ENCODE measurements around the gene ZBTB39. TPM values are rescaled to one million over a fixed set of nuclear protein-coding genes. Genes with fewer than 3 reads are reported as not detected.

The ZBTB39 gene
- total RNA-seq, 2 experiments from 2014 or later, result 7.7 to 8.2 TPM

DNA sequence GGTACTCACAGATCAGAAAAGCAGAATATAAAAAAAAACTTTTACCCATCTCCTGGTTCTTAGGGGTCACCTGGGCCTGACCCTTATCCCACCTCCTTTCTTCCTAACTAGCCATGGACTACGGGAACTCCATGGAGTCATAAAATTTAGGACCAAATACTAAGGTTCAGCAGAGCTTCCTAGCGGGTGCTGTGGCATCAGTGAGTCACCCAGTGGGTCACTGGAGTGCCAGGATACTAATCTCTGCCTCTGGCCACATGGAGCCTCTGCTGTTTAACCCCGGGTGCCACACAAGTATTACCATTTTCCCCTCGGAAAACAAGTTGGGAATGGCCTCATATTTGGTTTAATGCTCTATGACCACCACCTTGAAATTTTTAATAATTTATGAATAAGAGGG lies 6.9 kb downstream of the ZBTB39 start:
- Mint-ChIP-seq H3K36me3 (ENCODE audit: low read depth) (peaks cover 46% of the 10 kb centered on the region), H3K9me3 (ENCODE audit: insufficient read depth) (no peaks in the 10 kb centered on the region), H3K27ac (peak overlapping the region; percentile 75), H3K27me3 (ENCODE audit: low read depth) (no peaks in the 10 kb centered on the region), H3K4me3 (no peak overlapping the region), H3K4me1 (ENCODE audit: low read depth) (peaks cover 39% of the 10 kb centered on the region)
- CTCF ChIA-PET, result interaction anchor here (0.8 to 11.2 kb wide), 10 partner anchors 9 to 311 kb away, joined by 3 to 213 read pairs (median 4); partner anchors contain the start of genes HSD17B6, PRIM1, PTGES3 and STAT6
- POLR2A ChIA-PET, result interaction anchor here (1.1 to 1.5 kb wide), 2 partner anchors 113 to 274 kb away, joined by 3 read pairs; partner anchors contain the start of gene NACA
- ATAC-seq (no peak), DNase-seq (no peak)

DNA sequence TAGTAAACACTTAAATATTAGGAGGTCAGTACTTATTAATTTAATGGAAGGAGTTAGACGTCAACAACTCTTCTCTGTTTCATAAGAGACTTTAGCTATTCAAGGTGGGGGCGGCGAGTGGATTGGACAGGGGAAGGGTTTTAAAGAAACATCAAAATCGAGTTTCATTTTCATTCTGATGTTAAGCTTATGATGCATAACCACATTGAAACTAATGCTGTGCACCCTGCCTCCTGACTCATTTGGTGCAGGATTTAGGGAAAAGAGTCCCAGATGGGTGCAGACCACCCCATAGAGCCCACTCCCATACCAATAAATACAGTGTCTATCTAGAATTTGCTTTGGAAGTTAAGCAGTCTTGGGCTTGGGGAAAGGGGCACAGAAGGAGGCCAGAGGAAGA lies 7.4 kb downstream of the ZBTB39 start:
- ATAC-seq, result peak; percentile 63
- H3K4me3 Mint-ChIP-seq, result no peak overlapping the region
- peak; percentile 59 for DNase-seq
- no peaks in the 10 kb centered on the region for H3K27me3 Mint-ChIP-seq (ENCODE audit: low read depth)
- no peaks in the 10 kb centered on the region for H3K9me3 Mint-ChIP-seq (ENCODE audit: insufficient read depth)
- peaks cover 41% of the 10 kb centered on the region for H3K36me3 Mint-ChIP-seq (ENCODE audit: low read depth)
- peak overlapping the region; percentile 75 for H3K27ac Mint-ChIP-seq
- ChIA-PET CTCF (interaction anchor here (0.8 to 11.2 kb wide), 9 partner anchors 10 to 310 kb away, joined by 3 to 213 read pairs (median 5); partner anchors contain the start of genes HSD17B6, PRIM1, PTGES3 and STAT6), POLR2A (interaction anchor here (1.1 to 1.5 kb wide), 2 partner anchors 113 to 274 kb away, joined by 3 read pairs; partner anchors contain the start of gene NACA)
- peaks cover 36% of the 10 kb centered on the region for H3K4me1 Mint-ChIP-seq (ENCODE audit: low read depth)

DNA sequence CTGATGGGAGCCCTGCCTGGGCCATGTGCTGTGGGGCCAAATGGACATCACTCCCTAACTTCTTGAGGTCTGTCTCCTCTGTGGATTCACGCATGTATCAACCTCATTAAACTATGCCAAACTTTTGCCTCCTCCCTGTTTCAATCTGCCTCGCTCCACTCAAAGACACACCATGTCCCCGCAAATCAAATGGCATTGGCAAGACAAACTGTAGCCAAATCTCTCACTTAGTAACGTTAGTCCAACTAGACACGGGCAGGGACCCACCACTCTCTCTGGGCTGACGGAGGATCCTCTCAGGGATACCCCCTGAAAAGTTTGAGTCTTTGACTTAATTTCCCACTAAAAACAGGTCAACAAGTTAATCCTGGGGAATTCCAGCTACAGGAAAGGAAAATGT lies 8.0 kb downstream of the ZBTB39 start:
- no peaks in the 10 kb centered on the region for H3K27me3 Mint-ChIP-seq (ENCODE audit: low read depth)
- H3K4me3 Mint-ChIP-seq, result no peak overlapping the region

GRCh38 chr12:56996793-56997545 lies 9.4 kb downstream of the ZBTB39 start:
- CTCF ChIA-PET, result interaction anchor here (0.7 to 1.9 kb wide), 5 partner anchors 8 to 186 kb away, joined by 3 to 9 read pairs (median 5); partner anchors contain the start of gene ZBTB39
- Mint-ChIP-seq H3K9me3 (ENCODE audit: insufficient read depth) (no peaks in the 10 kb centered on the region), H3K36me3 (ENCODE audit: low read depth) (peaks cover 22% of the 10 kb centered on the region), H3K4me3 (no peak overlapping the region), H3K27me3 (ENCODE audit: low read depth) (no peaks in the 10 kb centered on the region), H3K27ac (no peak overlapping the region), H3K4me1 (ENCODE audit: low read depth) (peaks cover 34% of the 10 kb centered on the region)
- POLR2A ChIA-PET, result interaction anchor here (1.2 kb wide), 1 partner anchor 115 kb away, joined by 3 read pairs; no protein-coding TSS in a partner anchor
- DNase-seq, result no peak
- ATAC-seq, result no peak

More for the DNA sequence above, 8.0 kb downstream of the ZBTB39 start:
- H3K36me3 Mint-ChIP-seq (ENCODE audit: low read depth), result peaks cover 35% of the 10 kb centered on the region
- DNase-seq (no peak), ATAC-seq (no peak)
- ChIA-PET CTCF (interaction anchor here (0.9 to 11.2 kb wide), 7 partner anchors 10 to 243 kb away, joined by 3 to 213 read pairs (median 8); partner anchors contain the start of genes HSD17B6, PRIM1 and STAT6), POLR2A (interaction anchor here (1.1 to 1.5 kb wide), 2 partner anchors 114 to 273 kb away, joined by 3 read pairs; partner anchors contain the start of gene NACA)
- no peaks in the 10 kb centered on the region for H3K9me3 Mint-ChIP-seq (ENCODE audit: insufficient read depth)
- peaks cover 36% of the 10 kb centered on the region for H3K4me1 Mint-ChIP-seq (ENCODE audit: low read depth)
- no peak overlapping the region for H3K27ac Mint-ChIP-seq

GRCh38 chr12:56995930-56996496 lies 10.3 kb downstream of the ZBTB39 start:
- no peaks in the 10 kb centered on the region for H3K9me3 Mint-ChIP-seq (ENCODE audit: insufficient read depth)
- H3K27ac Mint-ChIP-seq, result no peak overlapping the region
- H3K4me1 Mint-ChIP-seq (ENCODE audit: low read depth), result peaks cover 37% of the 10 kb centered on the region
- no peak overlapping the region for H3K4me3 Mint-ChIP-seq
- H3K27me3 Mint-ChIP-seq (ENCODE audit: low read depth), result no peaks in the 10 kb centered on the region
- POLR2A ChIA-PET, result no interaction called here
- H3K36me3 Mint-ChIP-seq (ENCODE audit: low read depth), result peaks cover 15% of the 10 kb centered on the region
- ATAC-seq (no peak), DNase-seq (no peak)
- CTCF ChIA-PET, result interaction anchor here (0.8 to 1.9 kb wide), 4 partner anchors 8 to 187 kb away, joined by 4 to 9 read pairs (median 7); partner anchors contain the start of gene ZBTB39

DNA sequence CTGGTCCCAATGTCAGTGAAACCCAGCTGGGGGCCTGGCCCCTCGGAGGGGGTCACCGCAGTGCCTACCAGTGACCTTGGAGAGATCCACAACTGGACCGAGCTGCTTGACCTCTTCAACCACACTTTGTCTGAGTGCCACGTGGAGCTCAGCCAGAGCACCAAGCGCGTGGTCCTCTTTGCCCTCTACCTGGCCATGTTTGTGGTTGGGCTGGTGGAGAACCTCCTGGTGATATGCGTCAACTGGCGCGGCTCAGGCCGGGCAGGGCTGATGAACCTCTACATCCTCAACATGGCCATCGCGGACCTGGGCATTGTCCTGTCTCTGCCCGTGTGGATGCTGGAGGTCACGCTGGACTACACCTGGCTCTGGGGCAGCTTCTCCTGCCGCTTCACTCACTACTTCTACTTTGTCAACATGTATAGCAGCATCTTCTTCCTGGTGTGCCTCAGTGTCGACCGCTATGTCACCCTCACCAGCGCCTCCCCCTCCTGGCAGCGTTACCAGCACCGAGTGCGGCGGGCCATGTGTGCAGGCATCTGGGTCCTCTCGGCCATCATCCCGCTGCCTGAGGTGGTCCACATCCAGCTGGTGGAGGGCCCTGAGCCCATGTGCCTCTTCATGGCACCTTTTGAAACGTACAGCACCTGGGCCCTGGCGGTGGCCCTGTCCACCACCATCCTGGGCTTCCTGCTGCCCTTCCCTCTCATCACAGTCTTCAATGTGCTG lies 11.0 kb downstream of the ZBTB39 start:
- peaks cover 15% of the 10 kb centered on the region for H3K36me3 Mint-ChIP-seq (ENCODE audit: low read depth)
- DNase-seq, result no peak
- H3K4me3 Mint-ChIP-seq, result no peak overlapping the region
- ATAC-seq, result no peak
- no peak overlapping the region for H3K27ac Mint-ChIP-seq
- no peaks in the 10 kb centered on the region for H3K27me3 Mint-ChIP-seq (ENCODE audit: low read depth)
- H3K4me1 Mint-ChIP-seq (ENCODE audit: low read depth), result peaks cover 32% of the 10 kb centered on the region
- ChIA-PET CTCF (interaction anchor here (1.7 kb wide), 1 partner anchor 11 kb away, joined by 9 read pairs; the partner anchor contains the start of gene ZBTB39), POLR2A (no interaction called here)
- no peaks in the 10 kb centered on the region for H3K9me3 Mint-ChIP-seq (ENCODE audit: insufficient read depth)

DNA sequence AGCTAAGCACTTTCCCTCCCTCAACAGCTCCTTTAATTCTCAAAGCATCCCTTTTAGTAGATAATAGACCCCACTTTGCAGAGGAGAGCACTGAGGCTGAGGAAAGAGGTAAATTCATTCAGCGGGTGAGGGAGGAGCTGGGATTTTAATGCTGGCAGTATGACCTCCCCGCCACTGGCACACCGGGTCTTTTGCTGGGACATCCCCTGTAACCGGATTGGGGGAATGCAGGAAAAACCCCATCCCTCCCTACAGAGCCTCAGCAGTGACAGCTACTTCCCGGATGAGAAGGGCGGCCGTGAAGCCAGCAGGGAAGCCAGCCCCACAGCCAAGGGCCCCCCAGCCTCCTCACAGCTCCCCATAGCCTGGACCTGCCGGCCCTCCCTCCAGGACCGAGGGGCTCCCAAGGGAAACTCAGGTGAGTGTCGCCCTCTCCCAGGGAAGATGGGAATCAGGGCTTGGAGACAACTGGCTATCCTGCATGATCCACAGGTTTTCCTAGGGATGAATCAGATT lies 12.1 kb downstream of the ZBTB39 start:
- no peak overlapping the region for H3K27ac Mint-ChIP-seq
- ChIA-PET POLR2A (interaction anchor here (0.6 kb wide), 1 partner anchor 179 kb away, joined by 3 read pairs; no protein-coding TSS in a partner anchor), CTCF (interaction anchor here (0.7 to 4.0 kb wide), 4 partner anchors 8 to 239 kb away, joined by 3 to 23 read pairs (median 4); no protein-coding TSS in a partner anchor)
- ATAC-seq, result no peak
- H3K27me3 Mint-ChIP-seq (ENCODE audit: low read depth), result peaks cover 3% of the 10 kb centered on the region
- H3K9me3 Mint-ChIP-seq (ENCODE audit: insufficient read depth), result no peaks in the 10 kb centered on the region
- no peak overlapping the region for H3K4me3 Mint-ChIP-seq
- DNase-seq, result no peak
- peaks cover 21% of the 10 kb centered on the region for H3K4me1 Mint-ChIP-seq (ENCODE audit: low read depth)
- H3K36me3 Mint-ChIP-seq (ENCODE audit: low read depth), result peaks cover 7% of the 10 kb centered on the region

DNA sequence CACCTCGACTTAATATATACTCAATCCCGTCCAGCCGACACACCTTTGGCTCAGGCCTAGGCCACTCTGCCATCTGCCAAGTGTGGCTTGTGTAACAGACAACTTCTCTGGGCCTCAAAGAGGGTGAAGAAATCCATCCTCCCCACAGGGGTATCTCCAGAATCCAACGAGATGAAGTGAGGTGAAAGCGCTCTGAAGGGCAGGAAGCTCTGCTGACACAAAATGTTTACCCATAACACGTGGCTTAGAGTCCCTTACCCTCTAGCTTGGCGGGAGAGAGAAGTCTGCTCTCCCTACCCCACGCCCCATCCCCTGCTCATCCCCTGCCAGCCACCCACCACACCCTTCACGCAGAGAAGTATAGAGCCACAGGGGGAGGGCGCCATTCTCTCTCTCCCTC lies 13.0 kb downstream of the ZBTB39 start:
- POLR2A ChIA-PET, result no interaction called here
- Mint-ChIP-seq H3K4me3 (no peak overlapping the region), H3K9me3 (ENCODE audit: insufficient read depth) (no peaks in the 10 kb centered on the region), H3K27me3 (ENCODE audit: low read depth) (peaks cover 11% of the 10 kb centered on the region), H3K4me1 (ENCODE audit: low read depth) (peaks cover 12% of the 10 kb centered on the region), H3K27ac (no peak overlapping the region), H3K36me3 (ENCODE audit: low read depth) (peaks cover 2% of the 10 kb centered on the region)
- CTCF ChIA-PET, result interaction anchor here (0.7 to 4.0 kb wide), 4 partner anchors 8 to 238 kb away, joined by 3 to 23 read pairs (median 4); no protein-coding TSS in a partner anchor
- no peak for DNase-seq
- no peak for ATAC-seq

DNA sequence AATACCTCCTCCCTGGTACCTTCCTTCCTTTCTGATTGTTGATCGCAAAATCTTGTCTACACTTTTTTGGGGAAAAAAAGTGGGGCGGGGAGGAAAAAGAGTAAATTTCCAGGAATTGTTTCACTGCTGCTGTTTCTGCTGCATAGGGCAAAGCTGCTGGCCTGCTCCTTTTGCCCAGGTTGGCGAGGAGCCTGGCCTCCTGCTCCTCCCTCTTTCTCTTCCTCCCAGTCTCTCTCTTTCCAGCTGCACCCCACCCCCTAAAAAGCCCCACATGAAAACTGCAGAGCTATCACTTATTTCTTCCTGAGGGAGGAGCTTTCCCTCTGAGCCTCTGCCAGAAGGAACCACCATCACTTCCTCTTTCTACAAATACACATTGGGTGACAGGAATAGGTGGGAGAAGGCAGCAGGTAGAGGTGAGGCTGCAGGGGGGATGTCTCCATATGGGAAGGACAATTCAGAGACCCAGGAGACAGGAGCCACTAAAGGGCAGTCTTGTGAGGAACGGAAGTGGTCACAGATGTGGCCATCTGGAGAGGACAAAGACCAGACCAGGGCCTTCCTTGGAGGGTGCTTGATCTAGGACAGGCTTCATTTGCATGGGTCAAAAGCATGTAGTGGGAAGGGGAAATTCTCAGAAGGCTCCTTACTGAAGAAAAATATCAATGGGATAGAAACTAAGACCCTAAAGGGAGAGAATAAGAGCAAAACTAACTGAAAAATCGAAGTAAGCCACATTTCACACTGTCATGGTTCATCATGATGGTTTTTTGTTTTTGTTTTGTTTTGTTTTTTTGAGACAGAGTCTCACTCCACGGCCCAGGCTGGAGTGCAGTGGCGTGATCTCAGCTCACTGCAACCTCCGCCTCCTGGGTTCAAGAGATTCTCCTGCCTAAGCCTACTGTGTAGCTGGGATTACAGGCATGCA lies 14.8 kb downstream of the ZBTB39 start:
- Mint-ChIP-seq H3K36me3 (ENCODE audit: low read depth) (no peaks in the 10 kb centered on the region), H3K9me3 (ENCODE audit: insufficient read depth) (no peaks in the 10 kb centered on the region), H3K4me1 (ENCODE audit: low read depth) (peaks cover 10% of the 10 kb centered on the region), H3K27me3 (ENCODE audit: low read depth) (peaks cover 14% of the 10 kb centered on the region), H3K27ac (peak overlapping the region; percentile 16), H3K4me3 (no peak overlapping the region)
- ChIA-PET POLR2A (no interaction called here), CTCF (interaction anchor here (0.8 to 4.0 kb wide), 3 partner anchors 10 to 234 kb away, joined by 3 to 23 read pairs (median 3); no protein-coding TSS in a partner anchor)
- ATAC-seq, result no peak
- no peak for DNase-seq

DNA sequence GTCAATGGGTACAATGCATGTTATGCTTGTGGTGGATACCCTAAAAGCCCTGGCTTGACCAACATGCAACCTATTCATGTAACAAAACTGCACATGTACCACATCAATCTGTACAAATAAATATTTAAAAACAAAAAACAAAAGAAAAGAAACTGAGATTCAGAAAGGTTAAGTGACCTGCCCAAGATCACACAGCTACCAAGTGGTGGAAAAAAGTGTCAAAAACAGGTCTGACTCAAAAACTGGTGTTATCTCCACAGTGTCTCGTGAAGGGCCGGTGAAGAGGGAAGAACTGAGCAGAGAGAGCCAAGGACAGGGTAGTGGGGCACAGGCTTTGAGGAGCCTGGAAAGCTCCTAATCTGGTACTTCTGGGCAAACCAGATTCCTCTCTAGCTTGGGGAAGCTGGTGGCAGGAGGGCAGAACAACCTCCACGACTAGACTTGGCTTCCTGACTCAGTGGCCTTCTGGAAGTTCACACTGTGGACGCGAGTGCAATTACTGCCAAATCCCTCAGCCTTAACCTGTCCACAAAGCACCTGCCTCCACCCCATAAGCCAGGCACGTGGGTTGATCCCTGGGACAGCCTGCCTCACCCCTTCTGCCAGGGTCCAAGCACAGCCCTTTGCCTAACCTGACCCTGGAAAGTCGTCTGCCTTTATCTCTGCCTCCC lies 15.6 kb downstream of the ZBTB39 start:
- H3K4me3 Mint-ChIP-seq, result no peak overlapping the region
- no peak for DNase-seq
- peaks cover 10% of the 10 kb centered on the region for H3K4me1 Mint-ChIP-seq (ENCODE audit: low read depth)
- no peaks in the 10 kb centered on the region for H3K36me3 Mint-ChIP-seq (ENCODE audit: low read depth)
- ATAC-seq, result no peak
- ChIA-PET CTCF (interaction anchor here (0.8 to 4.0 kb wide), 3 partner anchors 11 to 233 kb away, joined by 3 to 23 read pairs (median 3); no protein-coding TSS in a partner anchor), POLR2A (no interaction called here)
- H3K27me3 Mint-ChIP-seq (ENCODE audit: low read depth), result peaks cover 14% of the 10 kb centered on the region
- H3K27ac Mint-ChIP-seq, result no peak overlapping the region
- no peaks in the 10 kb centered on the region for H3K9me3 Mint-ChIP-seq (ENCODE audit: insufficient read depth)

All from activated CD8-positive, alpha-beta T cell treated with anti-CD3 and anti-CD28 coated beads, Interleukin-2, amount 10 ng/mL, durations not matched to agents 7 days and 5 days (primary cell).